PFSK-1 (cell line): ENCODE data around the gene MYOF.

Experiments used
- POLR2AphosphoS5 ChIP-seq: IDR thresholded peaks from 2 replicates; pipeline ENCODE4 v1.6.1; 2012; ENCODE audit warnings: low read depth, mild to moderate bottlenecking, control low read depth, low read length, moderate library complexity
- REST ChIP-seq, 2 experiments: IDR thresholded peaks; 2 replicates each; pipeline versions ENCODE4 v1.6.1 to v1.8.0; 2011 to 2012; ENCODE audit warnings: low read depth in 2 of 2, low read length in 2 of 2, control low read depth in 1 of 2, inconsistent platforms in 1 of 2, mild to moderate bottlenecking in 1 of 2, moderate library complexity in 1 of 2; ENCODE audit not compliant: insufficient read depth in 1 of 2
- SIN3A ChIP-seq: IDR thresholded peaks from 2 replicates; pipeline ENCODE4 v1.6.1; 2012; ENCODE audit warnings: mild to moderate bottlenecking, low read length, moderate library complexity, borderline replicate concordance; ENCODE audit not compliant: insufficient read depth
- TAF1 ChIP-seq: IDR thresholded peaks from 2 replicates; pipeline ENCODE4 v1.6.1; 2012; ENCODE audit warnings: low read length, control low read depth, borderline replicate concordance; ENCODE audit not compliant: insufficient read depth

- TF ChIP-seq REST (IDR thresholded peaks at IDR 0.05; ENCODE audit: insufficient read depth in 1 of 2, low read depth in 2 of 2, low read length in 2 of 2) (no peak), POLR2AphosphoS5 (no peak), TAF1 (no peak), SIN3A (no peak)
Measured at GRCh38 chr10:93420091-93420490, 62.0 kb downstream of the MYOF start.
